Heart right ventricle (tissue), 16 donors: Measurements from ENCODE around the gene OTUB2. TPM values are rescaled to one million over a fixed set of nuclear protein-coding genes. Genes with fewer than 3 reads are reported as not detected.

Experiments
- ATAC-seq, 8 donors: fragments of 200-7000 bp; cut with Tn5 transposase; one replicate each; pipeline ENCODE4 v1.9.1; 2020; ENCODE audit warnings: mild to moderate bottlenecking in 8 of 8, moderate library complexity in 8 of 8, moderate number of reproducible peaks in 1 of 8
- DNase-seq, 2 donors: peaks; one replicate each; pipeline ENCODE4 v3.0.0-alpha.2; 2020
- H3K27ac ChIP-seq, 10 donors: fragments of 200-600 bp; sonication (generic) in 2 of 10; one replicate each; pipeline versions ENCODE4 v1.5.0 to v1.8.0; 2020 to 2022; ENCODE audit warnings: mild to moderate bottlenecking in 3 of 10
- H3K27me3 ChIP-seq, 7 donors: fragments of 200-600 bp; one replicate each; pipeline ENCODE4 v1.8.0; 2021 to 2022; ENCODE audit warnings: mild to moderate bottlenecking in 2 of 7
- H3K36me3 ChIP-seq, 9 donors: fragments of 200-600 bp; sonication (generic) in 1 of 9; one replicate each; pipeline versions ENCODE4 v1.5.0 to v1.8.0; 2020 to 2022; ENCODE audit warnings: mild to moderate bottlenecking in 2 of 9
- H3K4me1 ChIP-seq, 9 donors: fragments of 200-600 bp; sonication (generic) in 1 of 9; one replicate each; pipeline versions ENCODE4 v1.5.0 to v1.8.0; 2020 to 2022; ENCODE audit warnings: mild to moderate bottlenecking in 4 of 9
- H3K4me3 ChIP-seq, 10 donors: fragments of 200-600 bp; sonication (generic) in 2 of 10; one replicate each; pipeline versions ENCODE4 v1.5.0 to v1.8.0; 2020 to 2022; ENCODE audit warnings: mild to moderate bottlenecking in 7 of 10, moderate library complexity in 2 of 10
- H3K9me3 ChIP-seq, 11 donors: fragments of 200-600 bp in 10 of 11; sonication (generic) in 2 of 11; one replicate each; pipeline versions ENCODE4 v1.5.0 to v1.8.0; 2013 to 2022; ENCODE audit warnings: mild to moderate bottlenecking in 2 of 11, control low read depth in 1 of 11, moderate library complexity in 1 of 11
- WGBS, 2 donors: extraction: QIAGEN DNeasy Blood & Tissue Kit; methylation state at CpG; one replicate each; pipeline ENCODE4 v1.1.7; 2013; ENCODE audit warnings: inconsistent platforms in 1 of 2; 5-methylcytosine and 5-hydroxymethylcytosine counted together
- intact Hi-C, 10 donors: fragments of 100-400 bp; cut with DNase I; formaldehyde crosslinking; loops; one replicate each; pipeline versions ENCODE4 v1.11.1 to v1.14.2; 2022
- polyA plus RNA-seq, 2 donors: library from polyadenylated mRNA; stranded (reverse); fragments of 200-250 nt; gene quantifications; one replicate each; pipeline ENCODE4 v1.2.3, GENCODE V29; 2013
- total RNA-seq, 10 donors: library from RNA; stranded (reverse); fragmentation: NEBNext Ultra II Directional in 3 of 10; extraction: Animal tissue kit (Norgen Biotek cat#: 25700) in 3 of 10; gene quantifications; one replicate each; pipeline versions ENCODE4 v1.2.1 to v1.2.4, GENCODE V29; 2021 to 2023
- TF ChIP-seq, protein P1 (sequence below), 9 donors: fragments of 200-600 bp; sonication (generic) in 2 of 9; IDR thresholded peaks; one replicate each; pipeline versions ENCODE4 v1.5.0 to v1.8.0; 2021 to 2022; ENCODE audit warnings: antibody characterized with exemption in 9 of 9, mild to moderate bottlenecking in 5 of 9, moderate library complexity in 1 of 9
- donor health status: Arrhythmogenic right ventricular cardiomyopathy.
- donor health status: ischemic (EF 13 %, LVEDD 7.1; RV severe dilation, severe dysfunction).
- donor health status: healthy with polysubstance abuse.
- donor health status: DM: no; HTN: yes; CAD: no.
- donor health status: DM: no; HTN: no; CAD: no.
- donor health status: ischemic (EF 25% LVEDD 6.9; RV normal size, moderate dysfunction).
- donor health status: ischemic (EF 25% LVEDD 5.7; RV mildly dilated, moderate dysfunction).
- donor health status: healthy.
- donor health status: DM: yes; HTN: yes; CAD: no.
- donor health status: Ischemic cardiomyopathy.
- donor health status: ischemic (EF 35%, LVEDD 5.7; RV mildly dilated, moderate dysfunction).
- donor health status: nonischemic (EF 11% LVEDD 7.7; RV severe dilation, severe dysfunction).
- donor health status: DM: yes; HTN: yes; CAD: no.
- donor health status: PGD.
- donor health status: ischemic (EF 29% LVEDD 5.4; RV normal size, mild dysfunction).
- donor health status: nonischemic (EF 23%, LVEDD 6.1; RV moderate dilation, normal function).

OTUB2 gene
- total and polyA plus RNA-seq, 12 donors: 0.07 to 0.37 (median 0.16) TPM; not detected in 1

DNA sequence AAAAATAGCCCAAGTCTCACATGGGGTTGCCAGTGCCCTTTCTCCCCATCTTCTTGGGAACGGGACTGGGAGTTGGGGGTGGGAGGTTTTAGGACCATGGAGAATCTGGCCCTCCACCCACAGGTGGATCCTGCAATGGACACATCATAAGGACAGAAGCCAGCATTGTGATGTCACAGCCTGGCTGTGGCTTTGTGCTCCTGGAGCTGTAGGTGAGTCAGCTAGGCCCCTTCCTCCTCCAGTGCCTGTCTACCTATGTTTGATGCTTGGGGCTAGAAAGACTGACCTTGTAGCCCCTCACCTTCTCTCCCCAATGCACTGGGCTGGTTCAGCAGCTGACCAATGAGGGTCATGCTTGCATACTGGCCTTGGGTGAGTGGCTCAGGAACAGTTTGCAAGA lies 29.1 kb upstream of the OTUB2 start, which contains the start of gene CCDC197:
Gene CCDC197, plus strand, starts transcription at position 220 of the 400 bp plus-strand sequence. CDS start 831 bp downstream, outside the sequence.
- no peaks in the 10 kb centered on the region for H3K9me3 ChIP-seq
- TF ChIP-seq, protein P1, sequence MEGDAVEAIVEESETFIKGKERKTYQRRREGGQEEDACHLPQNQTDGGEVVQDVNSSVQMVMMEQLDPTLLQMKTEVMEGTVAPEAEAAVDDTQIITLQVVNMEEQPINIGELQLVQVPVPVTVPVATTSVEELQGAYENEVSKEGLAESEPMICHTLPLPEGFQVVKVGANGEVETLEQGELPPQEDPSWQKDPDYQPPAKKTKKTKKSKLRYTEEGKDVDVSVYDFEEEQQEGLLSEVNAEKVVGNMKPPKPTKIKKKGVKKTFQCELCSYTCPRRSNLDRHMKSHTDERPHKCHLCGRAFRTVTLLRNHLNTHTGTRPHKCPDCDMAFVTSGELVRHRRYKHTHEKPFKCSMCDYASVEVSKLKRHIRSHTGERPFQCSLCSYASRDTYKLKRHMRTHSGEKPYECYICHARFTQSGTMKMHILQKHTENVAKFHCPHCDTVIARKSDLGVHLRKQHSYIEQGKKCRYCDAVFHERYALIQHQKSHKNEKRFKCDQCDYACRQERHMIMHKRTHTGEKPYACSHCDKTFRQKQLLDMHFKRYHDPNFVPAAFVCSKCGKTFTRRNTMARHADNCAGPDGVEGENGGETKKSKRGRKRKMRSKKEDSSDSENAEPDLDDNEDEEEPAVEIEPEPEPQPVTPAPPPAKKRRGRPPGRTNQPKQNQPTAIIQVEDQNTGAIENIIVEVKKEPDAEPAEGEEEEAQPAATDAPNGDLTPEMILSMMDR (IDR thresholded peaks at IDR 0.05): no peak
- H3K27me3 ChIP-seq: peaks cover 0 to 16% (median 0%) of the 10 kb centered on the region in 7 donors
- no peaks in the 10 kb centered on the region for H3K36me3 ChIP-seq
- 50 to 56% methylated on average over 1 of the region's 1 CpG for WGBS, 2 donors
- no peak within 1 kb of the TSS for H3K4me3 ChIP-seq
- DNase-seq: no peak
- peaks cover 9 to 55% (median 31%) of the 10 kb centered on the region in 9 donors for H3K4me1 ChIP-seq
- no peak for ATAC-seq
- intact Hi-C loops: no loop called here
- peak within 1 kb of the TSS in 3 of 10 donors; percentile 53 to 60 (median 57) for H3K27ac ChIP-seq

DNA sequence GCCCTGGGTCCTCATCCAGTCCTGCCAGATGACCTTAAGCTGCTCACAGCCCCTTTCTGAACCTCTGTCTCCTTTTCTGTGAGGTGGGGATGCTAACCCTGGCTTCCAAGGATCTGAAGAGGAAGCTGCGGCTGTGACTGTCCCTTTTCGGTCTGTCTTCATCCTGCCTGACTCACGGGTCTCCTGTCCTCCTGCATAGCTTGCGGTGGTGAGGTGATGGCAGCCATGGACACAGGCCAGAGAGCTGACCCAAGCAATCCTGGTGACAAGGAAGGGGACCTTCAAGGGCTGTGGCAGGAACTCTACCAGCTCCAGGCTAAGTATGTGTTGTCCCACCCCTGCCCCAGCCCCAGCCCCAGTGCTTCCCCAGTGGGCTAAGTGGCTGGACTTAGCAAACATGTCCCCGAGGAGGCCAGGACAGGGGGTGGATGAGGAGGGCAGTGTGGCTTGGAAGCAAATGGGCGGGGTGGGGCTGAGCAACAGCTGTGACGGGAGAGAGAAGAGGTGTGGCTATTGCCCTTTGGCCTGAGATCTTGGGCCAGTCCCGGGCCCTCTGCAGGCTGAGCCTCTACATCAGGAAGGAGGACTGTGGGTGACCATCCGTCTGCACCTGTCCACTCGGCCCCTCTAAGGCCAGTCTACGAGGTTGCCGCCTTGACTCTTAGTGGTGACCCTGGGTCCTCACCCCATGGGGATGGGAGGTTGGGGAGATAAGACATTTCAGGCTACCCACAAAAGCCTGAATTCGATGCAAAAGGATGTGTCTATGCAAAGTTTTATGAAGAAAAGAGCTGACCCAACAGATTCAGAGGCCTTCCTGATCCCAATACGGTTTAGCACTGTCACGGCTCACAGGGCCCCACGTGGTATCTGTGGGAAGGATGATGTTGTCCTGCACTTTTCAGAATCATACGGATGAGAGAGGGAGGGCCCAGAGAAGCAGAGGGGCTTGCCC lies 27.9 kb upstream of the OTUB2 start:
- Histone ChIP-seq H3K27ac (peak overlapping the region in 2 of 10 donors; percentile 3 to 43), H3K36me3 (no peaks in the 10 kb centered on the region), H3K4me3 (no peak overlapping the region), H3K4me1 (peaks cover 9 to 55% (median 31%) of the 10 kb centered on the region in 9 donors), H3K27me3 (peaks cover 0 to 16% (median 0%) of the 10 kb centered on the region in 7 donors), H3K9me3 (no peaks in the 10 kb centered on the region)
- 77 to 83% methylated on average over 17 of the region's 17 CpGs for WGBS, 2 donors
- TF ChIP-seq, protein P1 (IDR thresholded peaks at IDR 0.05): no peak
- intact Hi-C loops: no loop called here
- DNase-seq (no peak), ATAC-seq (no peak)

DNA sequence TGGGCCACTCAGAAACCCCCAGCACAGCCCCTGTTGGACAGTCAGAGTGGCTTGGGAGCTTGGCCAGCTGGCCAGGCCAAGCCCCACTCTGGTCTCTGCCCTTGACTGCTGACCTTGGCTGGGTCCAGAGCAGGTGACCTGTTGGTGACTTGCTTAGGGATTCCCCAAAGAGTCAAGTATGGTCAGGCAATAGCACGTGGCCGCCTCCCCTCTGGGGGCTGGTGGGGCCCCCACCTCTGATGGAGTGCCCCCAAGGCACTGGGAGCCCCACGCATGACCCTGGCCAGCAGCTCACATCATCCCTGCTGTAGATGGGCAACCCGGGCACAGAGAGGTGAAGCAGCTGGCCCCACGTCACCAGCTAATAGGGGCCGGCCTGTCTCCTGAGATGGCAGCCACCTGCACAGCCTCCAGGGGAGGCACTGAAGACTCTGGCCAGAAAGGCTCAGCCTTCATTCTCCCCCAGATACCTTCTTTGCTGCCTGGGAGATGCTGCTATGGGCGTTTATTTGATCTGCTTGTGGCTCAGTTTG lies 27.2 kb upstream of the OTUB2 start:
- Histone ChIP-seq H3K27me3 (peaks cover 0 to 16% (median 0%) of the 10 kb centered on the region in 7 donors), H3K27ac (peak overlapping the region in 2 of 10 donors; percentile 3 to 43), H3K4me3 (no peak overlapping the region), H3K4me1 (peaks cover 9 to 55% (median 31%) of the 10 kb centered on the region in 9 donors), H3K9me3 (no peaks in the 10 kb centered on the region), H3K36me3 (no peaks in the 10 kb centered on the region)
- TF ChIP-seq, protein P1 (IDR thresholded peaks at IDR 0.05): no peak
- DNase-seq (no peak), ATAC-seq (peak in 2 of 8 donors; percentile 5 to 6)
- 77 to 78% methylated on average over 7 of the region's 7 CpGs for WGBS, 2 donors
- intact Hi-C loops: no loop called here

DNA sequence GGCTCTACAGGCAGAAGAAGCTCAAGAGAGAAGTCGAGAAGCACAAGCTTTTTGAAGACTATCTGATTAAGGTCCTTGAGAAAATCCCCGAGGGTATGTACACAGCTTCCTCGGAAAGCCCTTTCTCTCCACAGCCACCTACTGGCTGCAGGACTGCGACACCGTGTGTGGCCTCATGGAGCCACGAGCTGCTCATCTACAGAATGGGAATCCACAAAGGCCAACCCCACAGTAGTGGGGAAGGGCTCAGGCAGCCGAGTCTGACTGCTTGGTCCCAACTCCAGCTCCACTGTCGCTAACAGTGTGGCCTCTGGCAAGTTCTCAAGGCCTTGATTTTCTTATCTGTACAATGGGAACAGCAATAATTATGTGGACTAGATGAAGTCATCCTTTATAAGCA lies 26.6 kb upstream of the OTUB2 start:
- no peak for ATAC-seq
- intact Hi-C loops: no loop called here
- peaks cover 9 to 53% (median 31%) of the 10 kb centered on the region in 9 donors for H3K4me1 ChIP-seq
- H3K27me3 ChIP-seq: peaks cover 0 to 16% (median 0%) of the 10 kb centered on the region in 7 donors
- no peak overlapping the region for H3K27ac ChIP-seq
- TF ChIP-seq, protein P1 (IDR thresholded peaks at IDR 0.05): no peak
- no peaks in the 10 kb centered on the region for H3K9me3 ChIP-seq
- no peak overlapping the region for H3K4me3 ChIP-seq
- H3K36me3 ChIP-seq: no peaks in the 10 kb centered on the region
- no peak for DNase-seq
- 64 to 65% methylated on average over 8 of the region's 8 CpGs for WGBS, 2 donors
